Right lobe of liver (tissue), 6 donors: ENCODE measurements around the gene GBP3. TPM values are rescaled to one million over a fixed set of nuclear protein-coding genes. Genes with fewer than 3 reads are reported as not detected.
"Not testable (repeated sequence)": the region's sequence is repeated elsewhere in the genome, so short reads cannot be mapped to it uniquely, and the experiment has no call there.

ENCODE experiments used
- ATAC-seq, 4 donors: fragments of 200-7000 bp; cut with Tn5 transposase; one replicate each; pipeline ENCODE4 v1.9.1; 2020; ENCODE audit warnings: mild to moderate bottlenecking in 4 of 4, moderate library complexity in 4 of 4
- DNase-seq, 3 donors: peaks; one replicate each; pipeline ENCODE4 v3.0.0-alpha.2; 2020
- H3K27ac ChIP-seq, 3 donors: fragments of 200-600 bp; one replicate each; pipeline ENCODE4 v1.8.0; 2022
- H3K27me3 ChIP-seq, 2 donors: fragments of 200-600 bp; one replicate each; pipeline ENCODE4 v1.8.0; 2022
- H3K36me3 ChIP-seq, 4 donors: fragments of 200-600 bp; sonication (generic) in 1 of 4; one replicate each; pipeline versions ENCODE4 v1.5.1 to v1.8.0; 2017 to 2022; ENCODE audit warnings: control low read depth in 1 of 4
- H3K4me1 ChIP-seq, 4 donors: fragments of 200-600 bp; sonication (generic) in 1 of 4; one replicate each; pipeline versions ENCODE4 v1.5.1 to v1.8.0; 2017 to 2022; ENCODE audit warnings: control low read depth in 1 of 4
- H3K4me3 ChIP-seq, 3 donors: fragments of 200-600 bp; one replicate each; pipeline ENCODE4 v1.8.0; 2022
- H3K9me3 ChIP-seq, 4 donors: fragments of 200-600 bp; sonication (generic) in 1 of 4; one replicate each; pipeline versions ENCODE4 v1.5.1 to v1.8.0; 2017 to 2022; ENCODE audit warnings: control low read depth in 1 of 4
- POLR2A ChIP-seq: fragments of 450-650 bp; IDR thresholded peaks from one replicate; pipeline ENCODE4 v1.6.1; 2017; ENCODE audit warnings: antibody characterized with exemption, mild to moderate bottlenecking
- WGBS: methylation state at CpG from one replicate; pipeline ENCODE4 v1.1.6; 2018; ENCODE audit warnings: low coverage, low lambda C conversion rate; ENCODE audit not compliant: insufficient coverage; ENCODE audit errors: missing lambda C conversion rate; 5-methylcytosine and 5-hydroxymethylcytosine counted together
- intact Hi-C, 2 donors: fragments of 100-400 bp; cut with DNase I; formaldehyde crosslinking; loops; one replicate each; pipeline versions ENCODE4 v1.11.2 to v1.14.1; 2022
- total RNA-seq, 6 experiments: library from RNA; depleted of rRNA in 2 of 6; stranded (reverse); fragments of >200 nt in 2 of 6; fragmentation: NEBNext Ultra II Directional in 3 of 6; extraction: Animal tissue kit (Norgen Biotek cat#: 25700) in 3 of 6; gene quantifications; one replicate each; pipeline versions ENCODE4 v1.1.0 to v1.2.4, GENCODE V29; 2016 to 2023
- TF ChIP-seq, protein P1 (sequence below), 4 donors: fragments of 200-600 bp in 3 of 4; fragments of 450-650 bp in 1 of 4; IDR thresholded peaks; one replicate each; pipeline versions ENCODE4 v1.5.1 to v1.8.0; 2016 to 2022; ENCODE audit warnings: antibody characterized with exemption in 4 of 4, mild to moderate bottlenecking in 2 of 4
- donor health status: DM: no; HTN: yes; CAD: no.
- donor health status: DM: no; HTN: no; CAD: no.
- donor health status: DM: no; HTN: no; CAD: no.
- donor health status: DM: no; HTN: yes; CAD: no.
- donor health status: DM: no; HTN: yes; CAD: no.

The GBP3 gene
- total RNA-seq, 6 experiments from 2014 or later, result 4.3 to 24.6 (median 11.7) TPM

GRCh38 chr1:89035080-89035479 is 12.4 kb upstream of the GBP3 start:
- no peak for DNase-seq
- H3K27ac ChIP-seq, result no peak overlapping the region
- ATAC-seq, result no peak
- no peaks in the 10 kb centered on the region for H3K36me3 ChIP-seq
- no peaks in the 10 kb centered on the region for H3K4me1 ChIP-seq
- no peak overlapping the region for H3K4me3 ChIP-seq
- intact Hi-C loops, result no loop called here
- no peaks in the 10 kb centered on the region for H3K27me3 ChIP-seq
- WGBS, result 100% methylated on average over 1 of the region's 1 CpG
- H3K9me3 ChIP-seq, result no peaks in the 10 kb centered on the region
- TF ChIP-seq, protein P1, sequence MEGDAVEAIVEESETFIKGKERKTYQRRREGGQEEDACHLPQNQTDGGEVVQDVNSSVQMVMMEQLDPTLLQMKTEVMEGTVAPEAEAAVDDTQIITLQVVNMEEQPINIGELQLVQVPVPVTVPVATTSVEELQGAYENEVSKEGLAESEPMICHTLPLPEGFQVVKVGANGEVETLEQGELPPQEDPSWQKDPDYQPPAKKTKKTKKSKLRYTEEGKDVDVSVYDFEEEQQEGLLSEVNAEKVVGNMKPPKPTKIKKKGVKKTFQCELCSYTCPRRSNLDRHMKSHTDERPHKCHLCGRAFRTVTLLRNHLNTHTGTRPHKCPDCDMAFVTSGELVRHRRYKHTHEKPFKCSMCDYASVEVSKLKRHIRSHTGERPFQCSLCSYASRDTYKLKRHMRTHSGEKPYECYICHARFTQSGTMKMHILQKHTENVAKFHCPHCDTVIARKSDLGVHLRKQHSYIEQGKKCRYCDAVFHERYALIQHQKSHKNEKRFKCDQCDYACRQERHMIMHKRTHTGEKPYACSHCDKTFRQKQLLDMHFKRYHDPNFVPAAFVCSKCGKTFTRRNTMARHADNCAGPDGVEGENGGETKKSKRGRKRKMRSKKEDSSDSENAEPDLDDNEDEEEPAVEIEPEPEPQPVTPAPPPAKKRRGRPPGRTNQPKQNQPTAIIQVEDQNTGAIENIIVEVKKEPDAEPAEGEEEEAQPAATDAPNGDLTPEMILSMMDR (IDR thresholded peaks at IDR 0.05), result no peak
- no peak for TF ChIP-seq POLR2A

DNA sequence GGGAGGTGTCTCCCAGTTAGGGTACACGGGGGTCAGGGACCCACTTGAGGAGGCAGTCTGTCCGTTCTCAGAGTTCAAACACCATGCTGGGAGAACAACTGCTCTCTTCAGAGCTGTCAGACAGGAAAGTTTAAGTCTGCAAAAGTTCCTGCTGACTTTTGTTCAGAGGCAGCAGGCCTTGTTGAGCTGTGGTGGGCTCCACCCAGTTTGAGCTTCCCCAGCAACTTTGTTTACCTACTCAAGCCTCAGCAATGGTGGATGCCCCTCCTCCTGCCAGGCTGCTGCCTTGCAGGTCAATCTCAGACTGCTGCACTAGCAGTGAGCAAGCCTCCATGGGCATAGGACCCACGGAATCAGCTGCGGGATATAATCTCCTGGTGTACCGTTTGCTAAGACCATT is 11.3 kb upstream of the GBP3 start:
- DNase-seq, H3K27me3 ChIP-seq, intact Hi-C loops, H3K27ac ChIP-seq, ATAC-seq, H3K4me1 ChIP-seq, H3K4me3 ChIP-seq, H3K36me3 ChIP-seq, H3K9me3 ChIP-seq: not testable (repeated sequence)
- no CpG with 5 or more reads among the region's 5 CpGs for WGBS

GRCh38 chr1:89029051-89029450 is 6.4 kb upstream of the GBP3 start:
- ATAC-seq, H3K36me3 ChIP-seq, H3K4me1 ChIP-seq, H3K27ac ChIP-seq, H3K9me3 ChIP-seq, H3K4me3 ChIP-seq, DNase-seq, H3K27me3 ChIP-seq, intact Hi-C loops: not testable (repeated sequence)
- WGBS, result 77% methylated on average over 2 of the region's 2 CpGs

DNA sequence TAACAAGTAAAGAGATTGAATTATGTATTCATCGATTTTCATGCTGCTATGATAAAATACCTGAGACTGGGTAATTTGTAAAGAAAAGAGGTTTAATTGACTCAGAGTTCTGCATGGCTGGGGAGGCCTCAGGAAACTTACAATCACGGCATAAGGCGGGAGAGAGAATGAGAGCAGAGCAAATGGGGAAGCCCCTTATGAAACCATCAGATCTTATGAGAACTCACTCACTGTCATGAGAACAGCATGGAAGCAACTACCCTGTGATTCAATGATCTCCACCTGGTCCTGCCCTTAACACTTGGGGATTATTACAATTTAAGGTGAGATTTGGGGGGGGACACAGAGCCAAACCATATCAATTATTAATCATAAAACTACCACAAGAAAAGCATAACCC is 3.3 kb upstream of the GBP3 start:
- 92% methylated on average over 3 of the region's 3 CpGs for WGBS
- Histone ChIP-seq H3K9me3 (no peaks in the 10 kb centered on the region), H3K4me3 (no peak overlapping the region), H3K36me3 (no peaks in the 10 kb centered on the region), H3K27ac (no peak overlapping the region), H3K4me1 (peaks cover 0 to 4% (median 0%) of the 10 kb centered on the region in 4 donors), H3K27me3 (no peaks in the 10 kb centered on the region)
- ATAC-seq, result no peak
- no peak for TF ChIP-seq POLR2A
- TF ChIP-seq, protein P1 (IDR thresholded peaks at IDR 0.05), result no peak
- intact Hi-C loops, result no loop called here
- no peak for DNase-seq

DNA sequence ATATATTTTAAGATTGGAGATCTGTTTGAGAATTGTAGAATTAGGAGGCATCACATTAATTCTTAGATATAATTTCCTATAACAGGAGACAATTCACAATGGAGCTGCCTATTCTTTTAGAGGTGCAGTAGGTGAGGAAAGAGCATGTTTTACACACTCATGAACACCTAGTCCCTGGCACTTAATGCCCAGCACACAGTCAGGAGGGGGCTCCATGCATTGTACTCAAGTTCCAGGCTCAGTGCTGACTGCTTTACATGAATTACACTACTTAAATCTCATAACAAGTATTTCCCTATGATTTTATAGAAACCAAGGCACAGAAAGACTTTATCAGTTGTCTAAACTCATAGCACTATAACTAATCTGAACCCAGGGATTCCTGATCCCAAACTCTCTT is 360 bp upstream of the GBP3 start:
- peak overlapping the region; percentile 89 to 90 (median 89) for H3K27ac ChIP-seq
- intact Hi-C loops, result no loop called here
- H3K4me3 ChIP-seq, result peak overlapping the region in 2 of 3 donors; percentile 51 to 60

GRCh38 chr1:89018318-89018717 is 4.3 kb downstream of the GBP3 start:
- H3K4me1 ChIP-seq, ATAC-seq, H3K4me3 ChIP-seq, DNase-seq, H3K9me3 ChIP-seq, intact Hi-C loops, H3K27me3 ChIP-seq, H3K27ac ChIP-seq: not testable (repeated sequence)
- peaks cover 0 to 25% (median 7%) of the 10 kb centered on the region in 4 donors for H3K36me3 ChIP-seq
- WGBS, result 91% methylated on average over 3 of the region's 3 CpGs

More for the DNA sequence above, 360 bp upstream of the GBP3 start:
- H3K27me3 ChIP-seq, result no peaks in the 10 kb centered on the region
- H3K4me1 ChIP-seq, result peaks cover 0 to 4% (median 0%) of the 10 kb centered on the region in 4 donors
- DNase-seq (no peak), ATAC-seq (peak in 1 of 4 donors; percentile 24)
- no peaks in the 10 kb centered on the region for H3K9me3 ChIP-seq
- H3K36me3 ChIP-seq, result peaks cover 0 to 7% (median 0%) of the 10 kb centered on the region in 4 donors
- no peak for TF ChIP-seq POLR2A
- TF ChIP-seq, protein P1 (IDR thresholded peaks at IDR 0.05), result no peak
